ENCODE data around the gene GNA14. TPM values are rescaled to one million over a fixed set of nuclear protein-coding genes. Genes with fewer than 3 reads are reported as not detected.
A peak's percentile ranks its signal among the peaks of the same experiment; 100 is the strongest.

The GNA14 gene
- total and polyA plus RNA-seq, 12 donors = 0.75 to 4.8 (median 1.7) TPM

- Histone ChIP-seq H3K4me3 (no peak overlapping the region), H3K27ac (no peak overlapping the region), H3K36me3 (no peaks in the 10 kb centered on the region), H3K27me3 (no peaks in the 10 kb centered on the region), H3K9me3 (no peaks in the 10 kb centered on the region), H3K4me1 (peaks cover 3 to 54% (median 42%) of the 10 kb centered on the region in 9 donors)
- intact Hi-C loops (cut with DNase I) = loop anchor here in 5 of 10 donors (10.0 kb wide), 3 partner anchors 51 to 79 kb away; partner anchors contain the start of gene GNA14 (in 1 of the 5)
- TF ChIP-seq CTCF (IDR thresholded peaks at IDR 0.05) = no peak
- no peak for ATAC-seq
- WGBS, 2 donors = 86 to 88% methylated on average over 4 of the region's 4 CpGs
- no peak for DNase-seq
Measured at GRCh38 chr9:77593528-77593927, 54.6 kb downstream of the GNA14 start.

GRCh38 chr9:77592476-77592875 lies 55.6 kb downstream of the GNA14 start:
- peaks cover 3 to 54% (median 33%) of the 10 kb centered on the region in 9 donors for H3K4me1 ChIP-seq
- ATAC-seq = no peak
- H3K36me3 ChIP-seq = no peaks in the 10 kb centered on the region
- intact Hi-C loops (cut with DNase I) = loop anchor here in 5 of 10 donors (10.0 kb wide), 3 partner anchors 52 to 78 kb away; partner anchors contain the start of gene GNA14 (in 1 of the 5)
- H3K27me3 ChIP-seq = no peaks in the 10 kb centered on the region
- DNase-seq = no peak
- 67 to 75% methylated on average over 2 of the region's 2 CpGs for WGBS, 2 donors
- no peaks in the 10 kb centered on the region for H3K9me3 ChIP-seq
- TF ChIP-seq CTCF (IDR thresholded peaks at IDR 0.05) = no peak
- no peak overlapping the region for H3K27ac ChIP-seq
- H3K4me3 ChIP-seq = no peak overlapping the region

- TF ChIP-seq CTCF (IDR thresholded peaks at IDR 0.05) = no peak
Measured at GRCh38 chr9:77589046-77589795, 58.9 kb downstream of the GNA14 start.

GRCh38 chr9:77588271-77588937 lies 59.7 kb downstream of the GNA14 start:
- WGBS, 2 donors = 46 to 48% methylated on average over 2 of the region's 2 CpGs
- Histone ChIP-seq H3K27me3 (no peaks in the 10 kb centered on the region), H3K4me1 (peaks cover 0 to 20% (median 6%) of the 10 kb centered on the region in 9 donors), H3K4me3 (no peak overlapping the region), H3K27ac (peak overlapping the region in 4 of 10 donors; percentile 7 to 59 (median 33)), H3K36me3 (no peaks in the 10 kb centered on the region), H3K9me3 (no peaks in the 10 kb centered on the region)
- DNase-seq = no peak
- peak in 6 of 8 donors; percentile 36 to 84 (median 57) for ATAC-seq
- TF ChIP-seq CTCF (IDR thresholded peaks at IDR 0.05) = no peak
- intact Hi-C loops (cut with DNase I) = no loop called here

More at GRCh38 chr9:77589046-77589795, 58.9 kb downstream of the GNA14 start:
- intact Hi-C loops (cut with DNase I) = no loop called here
- no peak overlapping the region for H3K4me3 ChIP-seq
- DNase-seq = no peak
- no peak overlapping the region for H3K27ac ChIP-seq
- H3K9me3 ChIP-seq = no peaks in the 10 kb centered on the region
- H3K4me1 ChIP-seq = peaks cover 0 to 22% (median under 1%) of the 10 kb centered on the region in 9 donors
- WGBS, 2 donors = 72 to 80% methylated on average over 6 of the region's 6 CpGs
- ATAC-seq = no peak
- H3K36me3 ChIP-seq = no peaks in the 10 kb centered on the region
- H3K27me3 ChIP-seq = no peaks in the 10 kb centered on the region
